ENCODE data around the gene KANSL1.
"Not testable (repeated sequence)": the region's sequence is repeated elsewhere in the genome, so short reads cannot be mapped to it uniquely, and the experiment has no call there.

KANSL1 gene

GRCh38 chr17:46135879-46136563 lies 57.2 kb downstream of the KANSL1 start:
- no peak for DNase-seq

- no peak for DNase-seq
These were observed 58.0 kb downstream of the KANSL1 start for GRCh38 chr17:46135126-46135812.

- no peak for DNase-seq
These were observed 63.9 kb downstream of the KANSL1 start for GRCh38 chr17:46129302-46129701.

- no peak for DNase-seq
These were observed 64.8 kb downstream of the KANSL1 start for GRCh38 chr17:46128453-46128852.

- no peak for DNase-seq
These were observed 65.7 kb downstream of the KANSL1 start for GRCh38 chr17:46127524-46127923.

GRCh38 chr17:46126840-46127239 lies 66.4 kb downstream of the KANSL1 start:
- no peak for DNase-seq

GRCh38 chr17:46125831-46126230 lies 67.4 kb downstream of the KANSL1 start:
- DNase-seq, result no peak

- no peak for DNase-seq
These were observed 68.3 kb downstream of the KANSL1 start for GRCh38 chr17:46124695-46125592.

GRCh38 chr17:46123607-46124006 lies 69.6 kb downstream of the KANSL1 start:
- DNase-seq, result no peak

GRCh38 chr17:46122486-46122871 lies 70.8 kb downstream of the KANSL1 start:
- DNase-seq, result no peak

GRCh38 chr17:46121841-46122485 lies 71.3 kb downstream of the KANSL1 start:
- no peak for DNase-seq

GRCh38 chr17:46121165-46121764 lies 72.0 kb downstream of the KANSL1 start:
- no peak for DNase-seq

- no peak for DNase-seq
These were observed 72.7 kb downstream of the KANSL1 start for GRCh38 chr17:46120537-46120936.

- DNase-seq, result no peak
These were observed 73.2 kb downstream of the KANSL1 start for GRCh38 chr17:46120078-46120477.

- DNase-seq, result no peak
These were observed 74.3 kb downstream of the KANSL1 start for GRCh38 chr17:46118964-46119363.

- no peak for DNase-seq
These were observed 75.2 kb downstream of the KANSL1 start for GRCh38 chr17:46117850-46118696.

- DNase-seq, result no peak
These were observed 76.1 kb downstream of the KANSL1 start for GRCh38 chr17:46117117-46117516.

GRCh38 chr17:46115699-46116098 lies 77.5 kb downstream of the KANSL1 start:
- no peak for DNase-seq

GRCh38 chr17:46111236-46111635 lies 82.0 kb downstream of the KANSL1 start:
- DNase-seq, result not testable (repeated sequence)

GRCh38 chr17:46110219-46110618 lies 83.0 kb downstream of the KANSL1 start:
- no peak for DNase-seq

- no peak for DNase-seq
These were observed 83.5 kb downstream of the KANSL1 start for GRCh38 chr17:46109603-46110189.

Measured in CD4-positive, alpha-beta T cell treated with Interleukin-6 for 4 hours (primary cell).